HG03571 (cell line): ENCODE results near the gene SORBS1.
A peak's percentile ranks its signal among the peaks of the same experiment; 100 is the strongest.

ENCODE experiments used
- ATAC-seq: cut with Tn5 transposase; IDR thresholded peaks from one replicate; pipeline ENCODE4 v1.9.1; 2021; ENCODE audit not compliant: unreplicated experiment

SORBS1 gene

GRCh38 chr10:95561177-95561863 is at the start of gene SORBS1:
Gene SORBS1, minus strand, starts transcription at chr10:95561371. Its CDS starts 120,236 bp downstream, at chr10:95441135.
- ATAC-seq: peak; percentile 100

GRCh38 chr10:95610727-95611126 is 49.6 kb upstream of the SORBS1 start:
- no peak for ATAC-seq

GRCh38 chr10:95606922-95607321 is 45.8 kb upstream of the SORBS1 start:
- no peak for ATAC-seq

- no peak for ATAC-seq
Measured at GRCh38 chr10:95605163-95605562, 44.0 kb upstream of the SORBS1 start.

GRCh38 chr10:95604630-95605029 is 43.5 kb upstream of the SORBS1 start:
- ATAC-seq: no peak

DNA sequence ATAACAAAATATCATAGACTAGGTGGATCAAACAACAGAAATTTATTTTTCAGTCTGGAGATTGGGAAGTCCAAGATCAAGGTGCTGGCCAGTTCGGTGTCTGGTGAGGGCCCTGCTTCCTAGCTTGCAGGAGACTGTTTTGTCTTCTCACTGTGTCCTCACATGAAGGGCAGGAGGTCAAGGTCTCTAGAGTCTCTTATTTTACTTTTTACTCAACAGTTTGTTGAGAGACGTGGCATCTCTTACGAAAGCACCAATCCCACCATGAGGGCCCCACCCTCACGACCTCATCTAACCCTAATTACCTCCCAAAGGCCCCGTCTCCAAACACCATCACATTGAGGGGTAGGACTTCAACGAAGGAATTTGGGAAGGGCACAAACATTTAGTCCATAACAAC is 41.2 kb upstream of the SORBS1 start:
- ATAC-seq: no peak

- peak; percentile 61 for ATAC-seq
Measured at GRCh38 chr10:95601116-95601719, 40.0 kb upstream of the SORBS1 start.

DNA sequence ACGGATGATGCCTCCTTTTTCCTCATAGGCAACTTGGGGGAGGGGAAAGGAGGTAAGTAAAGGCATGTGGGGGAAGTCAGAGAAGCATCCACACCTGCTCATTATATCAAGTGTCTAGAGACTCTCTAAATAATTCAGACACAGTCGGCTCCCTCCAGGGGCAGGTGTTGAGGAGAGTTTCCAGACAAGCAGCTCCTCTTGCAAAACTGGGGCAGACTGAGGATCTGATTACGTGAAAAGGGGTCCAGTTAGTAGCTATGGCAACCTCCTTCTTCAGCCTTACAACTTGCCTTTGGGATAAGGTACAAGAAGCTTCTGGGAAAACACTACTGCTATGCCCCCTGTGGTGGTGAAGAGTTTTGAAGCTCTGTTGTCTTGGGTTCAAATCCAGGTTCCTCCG is 39.0 kb upstream of the SORBS1 start:
- ATAC-seq: no peak

DNA sequence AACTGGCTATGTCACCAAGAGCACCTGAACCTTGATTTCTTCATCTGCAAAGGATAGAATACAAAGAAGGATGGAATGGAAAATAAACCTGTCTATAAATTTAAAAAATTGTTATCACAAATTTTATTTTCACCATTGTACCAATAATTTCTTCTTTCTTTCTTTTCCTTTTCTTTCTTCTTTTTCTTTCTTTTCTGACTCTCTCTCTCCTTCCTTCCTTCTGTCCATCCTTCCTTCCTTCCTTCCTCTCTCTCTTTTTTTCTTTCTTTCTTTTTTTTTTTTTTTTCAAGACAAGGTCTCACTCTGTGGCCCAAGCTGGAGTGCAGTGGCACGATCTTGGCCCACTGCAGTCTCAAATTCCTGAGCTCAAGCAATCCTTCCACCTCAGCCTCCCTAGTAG is 36.6 kb upstream of the SORBS1 start:
- no peak for ATAC-seq

DNA sequence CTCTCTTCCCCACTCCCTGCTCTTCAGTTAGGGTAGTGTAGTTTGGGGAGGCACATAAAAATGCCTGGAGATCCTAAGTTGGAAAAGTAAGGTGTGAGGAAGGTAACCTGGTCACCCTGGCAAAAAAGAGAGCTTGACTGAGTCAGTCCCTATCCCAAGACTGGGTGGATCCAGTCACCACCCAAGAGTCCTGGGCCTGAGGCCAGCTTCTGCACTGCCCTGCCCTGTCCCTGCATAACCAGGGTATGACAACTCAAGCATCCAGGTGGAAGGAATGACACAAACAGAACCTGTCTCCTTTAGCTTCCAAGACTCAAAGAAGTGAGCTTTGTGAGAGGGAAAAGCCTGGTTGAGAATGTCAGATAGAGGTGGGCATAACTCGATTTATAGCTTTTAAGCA is 26.9 kb upstream of the SORBS1 start:
- ATAC-seq: no peak

GRCh38 chr10:95579835-95580535 is 18.8 kb upstream of the SORBS1 start:
- no peak for ATAC-seq

DNA sequence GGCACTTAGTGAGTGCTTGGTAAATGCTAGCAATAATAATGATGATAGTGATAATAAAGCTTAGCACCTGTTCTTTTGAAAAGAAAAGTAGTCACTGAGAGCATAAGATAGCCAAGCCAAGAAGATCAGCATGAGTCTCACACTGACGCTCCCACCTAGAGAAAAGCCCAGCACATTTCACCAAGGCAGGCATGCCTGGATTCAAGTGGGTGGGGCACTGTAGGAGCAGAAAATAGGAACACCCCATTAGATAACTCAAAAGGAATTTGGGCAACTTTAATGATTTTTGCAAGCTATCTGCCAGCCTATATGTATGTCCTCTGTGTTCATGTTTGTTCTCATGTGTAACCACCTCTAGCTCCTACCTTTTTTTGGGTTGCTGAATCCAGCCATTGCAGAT is 18.1 kb upstream of the SORBS1 start:
- ATAC-seq: no peak

GRCh38 chr10:95578619-95579018 is 17.4 kb upstream of the SORBS1 start:
- no peak for ATAC-seq

- ATAC-seq: no peak
Measured at GRCh38 chr10:95574649-95575365, 13.6 kb upstream of the SORBS1 start.

- no peak for ATAC-seq
Measured at GRCh38 chr10:95573964-95574604, 12.9 kb upstream of the SORBS1 start.

- ATAC-seq: no peak
Measured at GRCh38 chr10:95573527-95573926, 12.4 kb upstream of the SORBS1 start.

DNA sequence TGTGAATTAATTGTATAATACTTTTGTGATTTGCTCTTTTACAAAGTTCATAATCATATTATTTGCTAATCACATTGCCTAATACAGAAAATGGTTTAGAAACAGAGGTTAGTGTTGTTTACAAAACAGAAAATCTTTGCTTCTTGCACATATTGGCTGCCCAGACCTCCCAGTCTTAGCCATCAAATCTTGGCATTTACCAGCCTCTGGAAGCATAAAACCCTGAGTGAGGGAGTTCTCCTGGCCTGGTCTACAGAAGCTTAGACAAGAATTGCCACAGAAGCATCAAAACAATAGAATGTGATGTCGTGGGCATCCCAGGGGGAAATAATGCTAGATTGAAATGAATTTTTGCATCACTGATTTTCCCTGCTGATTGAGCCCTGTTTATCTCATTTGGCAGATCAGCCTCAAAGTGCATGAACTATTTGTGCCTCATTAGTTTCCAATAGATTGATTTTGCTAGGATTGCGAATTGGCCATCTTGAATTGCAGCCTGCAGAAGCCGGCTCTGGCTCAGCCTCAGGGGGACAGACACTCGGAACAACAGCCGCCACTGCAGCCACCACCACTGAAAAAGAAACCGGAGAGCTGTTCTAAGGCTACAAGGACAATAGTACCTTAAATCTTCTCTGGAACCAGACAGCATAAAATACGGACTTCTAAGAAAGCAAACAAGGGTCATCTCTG is 11.1 kb upstream of the SORBS1 start:
- ATAC-seq: no peak

DNA sequence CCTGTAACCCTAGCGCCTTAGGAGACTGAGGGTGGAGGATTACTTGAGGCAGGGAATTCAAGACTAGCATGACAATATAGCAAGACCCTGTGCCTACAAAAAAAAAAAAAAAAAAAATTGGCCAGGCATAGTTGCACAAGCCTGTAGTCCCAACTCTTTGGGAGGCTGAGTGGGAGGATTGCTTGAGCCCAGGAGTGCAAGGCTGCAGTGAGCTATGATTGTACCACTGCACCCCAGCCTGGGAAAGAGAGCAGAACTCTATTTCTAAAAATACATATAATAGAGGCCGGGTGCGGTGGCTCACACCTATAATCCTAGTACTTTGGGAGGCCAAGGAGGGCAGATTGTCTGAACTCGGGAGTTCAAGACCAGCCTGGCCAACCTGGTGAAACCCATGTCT is 10.2 kb upstream of the SORBS1 start:
- ATAC-seq: no peak

DNA sequence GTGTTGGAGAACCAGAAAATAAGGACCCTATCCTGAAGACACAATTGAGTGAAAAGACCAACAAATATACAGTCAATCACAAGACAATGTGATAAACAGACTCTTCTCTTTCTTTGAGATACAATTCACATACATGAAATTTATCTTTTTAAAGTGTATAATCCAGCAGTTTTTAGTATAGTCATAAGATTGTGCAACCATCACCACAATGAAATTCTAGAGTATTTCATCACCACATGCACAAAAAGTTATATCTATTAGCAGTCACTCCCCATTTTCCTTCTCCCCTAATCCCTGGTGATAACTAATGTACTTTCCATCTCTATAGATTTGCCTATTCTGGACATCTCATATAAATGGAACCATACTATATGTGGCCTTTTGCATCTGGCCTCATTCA is 8.2 kb upstream of the SORBS1 start:
- no peak for ATAC-seq

GRCh38 chr10:95567903-95568630 is 6.9 kb upstream of the SORBS1 start:
- ATAC-seq: no peak
